Heart left ventricle (tissue), 16 donors: ENCODE data around the gene SYTL2. TPM values are rescaled to one million over a fixed set of nuclear protein-coding genes. Genes with fewer than 3 reads are reported as not detected.
A peak's percentile ranks its signal among the peaks of the same experiment; 100 is the strongest.

ENCODE experiments used
- ATAC-seq, 4 donors: fragments of 200-7000 bp; cut with Tn5 transposase; one replicate each; pipeline ENCODE4 v1.9.1; 2020 to 2022; ENCODE audit warnings: moderate library complexity in 4 of 4, mild to moderate bottlenecking in 3 of 4, moderate number of reproducible peaks in 1 of 4
- DNase-seq, 5 donors: peaks; one replicate each; pipeline ENCODE4 v3.0.0-alpha.2; 2020
- H3K27ac ChIP-seq, 12 donors: fragments of 200-600 bp; sonication (generic) in 4 of 12; one replicate each; pipeline versions ENCODE4 v1.5.0 to v1.8.0; 2016 to 2022; ENCODE audit warnings: mild to moderate bottlenecking in 2 of 12
- H3K27me3 ChIP-seq, 9 donors: fragments of 200-600 bp; sonication (generic) in 2 of 9; one replicate each; pipeline versions ENCODE4 v1.5.1 to v1.8.0; 2016 to 2022; ENCODE audit warnings: mild to moderate bottlenecking in 3 of 9
- H3K36me3 ChIP-seq, 9 donors: fragments of 200-600 bp; sonication (generic) in 2 of 9; one replicate each; pipeline versions ENCODE4 v1.5.0 to v1.8.0; 2018 to 2022; ENCODE audit warnings: mild to moderate bottlenecking in 2 of 9
- H3K4me1 ChIP-seq, 12 donors: fragments of 200-600 bp; sonication (generic) in 4 of 12; one replicate each; pipeline versions ENCODE4 v1.5.0 to v1.8.0; 2016 to 2022; ENCODE audit warnings: mild to moderate bottlenecking in 3 of 12
- H3K4me3 ChIP-seq, 12 donors: fragments of 200-600 bp; sonication (generic) in 4 of 12; one replicate each; pipeline versions ENCODE4 v1.5.0 to v1.8.0; 2017 to 2022; ENCODE audit warnings: mild to moderate bottlenecking in 9 of 12, moderate library complexity in 4 of 12
- H3K9me3 ChIP-seq, 12 donors: fragments of 200-600 bp; sonication (generic) in 4 of 12; one replicate each; pipeline versions ENCODE4 v1.5.0 to v1.8.0; 2016 to 2022; ENCODE audit warnings: mild to moderate bottlenecking in 1 of 12
- CTCF ChIP-seq, 12 donors: fragments of 200-600 bp; sonication (generic) in 4 of 12; IDR thresholded peaks; one replicate each; pipeline versions ENCODE4 v1.5.0 to v1.8.0; 2018 to 2022; ENCODE audit warnings: antibody characterized with exemption in 12 of 12, mild to moderate bottlenecking in 5 of 12
- POLR2A ChIP-seq, 2 donors: fragments of 450-650 bp; IDR thresholded peaks; one replicate each; pipeline ENCODE4 v1.6.1; 2017; ENCODE audit warnings: antibody characterized with exemption in 2 of 2, mild to moderate bottlenecking in 2 of 2, moderate library complexity in 2 of 2
- WGBS, 4 donors: extraction: QIAGEN DNeasy Blood & Tissue Kit in 2 of 4; methylation state at CpG; one replicate each; pipeline versions ENCODE4 v1.1.5 to v1.1.7; 2013 to 2018; 5-methylcytosine and 5-hydroxymethylcytosine counted together
- intact Hi-C, 10 donors: fragments of 100-400 bp; cut with DNase I; formaldehyde crosslinking; loops; one replicate each; pipeline versions ENCODE4 v1.11.1 to v1.14.2; 2022
- polyA plus RNA-seq, 2 donors: library from polyadenylated mRNA; stranded (reverse); fragments of 200-250 nt; gene quantifications; one replicate each; pipeline ENCODE4 v1.2.3, GENCODE V29; 2013
- total RNA-seq, 9 donors: library from RNA; depleted of rRNA in 2 of 9; stranded (reverse); fragments of >200 nt in 2 of 9; fragmentation: NEBNext Ultra II Directional in 3 of 9; extraction: Animal tissue kit (Norgen Biotek cat#: 25700) in 3 of 9; gene quantifications; one replicate each; pipeline versions ENCODE4 v1.1.0 to v1.2.4, GENCODE V29; 2016 to 2023
- donor health status: ischemic (EF 13 %, LVEDD 7.1; RV severe dilation, severe dysfunction).
- donor health status: healthy with polysubstance abuse.
- donor health status: DM: no; HTN: yes; CAD: no.
- donor health status: DM: no; HTN: no; CAD: no.
- donor health status: ischemic (EF 25% LVEDD 6.9; RV normal size, moderate dysfunction).
- donor health status: ischemic (EF 25% LVEDD 5.7; RV mildly dilated, moderate dysfunction).
- donor health status: healthy.
- donor health status: DM: yes; HTN: yes; CAD: no.
- donor health status: ischemic (EF 35%, LVEDD 5.7; RV mildly dilated, moderate dysfunction).
- donor health status: nonischemic (EF 11% LVEDD 7.7; RV severe dilation, severe dysfunction).
- donor health status: DM: yes; HTN: yes; CAD: no.
- donor health status: PGD.
- donor health status: ischemic (EF 29% LVEDD 5.4; RV normal size, mild dysfunction).
- donor health status: nonischemic (EF 23%, LVEDD 6.1; RV moderate dilation, normal function).

The SYTL2 gene
- total and polyA plus RNA-seq, 11 donors = 2.2 to 9.5 (median 4.9) TPM

GRCh38 chr11:85685125-85685819 lies 125.7 kb downstream of the SYTL2 start:
- H3K4me1 ChIP-seq = peaks cover 0 to 29% (median 11%) of the 10 kb centered on the region in 12 donors
- H3K9me3 ChIP-seq = no peaks in the 10 kb centered on the region
- TF ChIP-seq POLR2A (IDR thresholded peaks at IDR 0.05) (no peak), CTCF (IDR thresholded peaks at IDR 0.05) (no peak)
- intact Hi-C loops = no loop called here
- H3K27me3 ChIP-seq = no peaks in the 10 kb centered on the region
- H3K27ac ChIP-seq = peak overlapping the region in 11 of 12 donors; percentile 42 to 79 (median 66)
- ATAC-seq = peak; percentile 7 to 13 (median 10)
- 57 to 68% (median 61%) methylated on average over 14 to 15 of the region's 15 CpGs for WGBS, 4 donors
- H3K36me3 ChIP-seq = peaks cover 0 to 5% (median 0%) of the 10 kb centered on the region in 9 donors
- DNase-seq = peak in 4 of 5 donors; percentile 13 to 65 (median 38)
- H3K4me3 ChIP-seq = peak overlapping the region in 11 of 12 donors; percentile 2 to 62 (median 50)

- Histone ChIP-seq H3K27ac (peak overlapping the region in 6 of 12 donors; percentile 28 to 63 (median 39)), H3K9me3 (no peaks in the 10 kb centered on the region), H3K4me1 (peaks cover 0 to 29% (median 11%) of the 10 kb centered on the region in 12 donors), H3K4me3 (peak overlapping the region; percentile 36 to 83 (median 60)), H3K27me3 (no peaks in the 10 kb centered on the region), H3K36me3 (no peaks in the 10 kb centered on the region)
- peak; percentile 43 to 73 (median 64) for ATAC-seq
- no peak for TF ChIP-seq CTCF (IDR thresholded peaks at IDR 0.05)
- no peak for TF ChIP-seq POLR2A (IDR thresholded peaks at IDR 0.05)
- DNase-seq = peak; percentile 69 to 86 (median 78)
- WGBS, 4 donors = 17 to 51% (median 38%) methylated on average over 42 to 43 of the region's 43 CpGs
- intact Hi-C loops = no loop called here
Observed at GRCh38 chr11:85682330-85683305, 128.3 kb downstream of the SYTL2 start.

- intact Hi-C loops = no loop called here
- no peak overlapping the region for H3K27ac ChIP-seq
- peaks cover 0 to 23% (median 6%) of the 10 kb centered on the region in 12 donors for H3K4me1 ChIP-seq
- H3K4me3 ChIP-seq = no peak overlapping the region
- no peak for DNase-seq
- H3K36me3 ChIP-seq = no peaks in the 10 kb centered on the region
- no peaks in the 10 kb centered on the region for H3K27me3 ChIP-seq
- TF ChIP-seq POLR2A (IDR thresholded peaks at IDR 0.05) (no peak), CTCF (IDR thresholded peaks at IDR 0.05) (no peak)
- no peaks in the 10 kb centered on the region for H3K9me3 ChIP-seq
- ATAC-seq = no peak
- WGBS, 4 donors = 67 to 91% (median 79%) methylated on average over 1 of the region's 1 CpG
Observed at GRCh38 chr11:85680897-85681296, 130.0 kb downstream of the SYTL2 start.

GRCh38 chr11:85679576-85679975 lies 131.4 kb downstream of the SYTL2 start:
- H3K4me3 ChIP-seq = no peak overlapping the region
- intact Hi-C loops = no loop called here
- ATAC-seq (no peak), DNase-seq (no peak)
- peaks cover 0 to 14% (median 1%) of the 10 kb centered on the region in 12 donors for H3K4me1 ChIP-seq
- no peak overlapping the region for H3K27ac ChIP-seq
- H3K9me3 ChIP-seq = no peaks in the 10 kb centered on the region
- 63 to 75% (median 67%) methylated on average over 4 of the region's 4 CpGs for WGBS, 4 donors
- no peaks in the 10 kb centered on the region for H3K36me3 ChIP-seq
- no peak for TF ChIP-seq POLR2A (IDR thresholded peaks at IDR 0.05)
- no peak for TF ChIP-seq CTCF (IDR thresholded peaks at IDR 0.05)
- H3K27me3 ChIP-seq = no peaks in the 10 kb centered on the region
